Stimulated activated CD4-positive, alpha-beta T cell treated with anti-CD3 and anti-CD28 coated beads, TNF-alpha, amount 100 ng/mL, for 4 hours (primary cell): ENCODE measurements around the gene KRT26.
"Not testable (repeated sequence)": the region's sequence is repeated elsewhere in the genome, so short reads cannot be mapped to it uniquely, and the experiment has no call there.

Experiments
- DNase-seq, 3 experiments: peaks; one replicate each; pipeline ENCODE4 v3.0.0-alpha.2; 2020; ENCODE audit warnings: low read depth in 3 of 3

The KRT26 gene

DNA sequence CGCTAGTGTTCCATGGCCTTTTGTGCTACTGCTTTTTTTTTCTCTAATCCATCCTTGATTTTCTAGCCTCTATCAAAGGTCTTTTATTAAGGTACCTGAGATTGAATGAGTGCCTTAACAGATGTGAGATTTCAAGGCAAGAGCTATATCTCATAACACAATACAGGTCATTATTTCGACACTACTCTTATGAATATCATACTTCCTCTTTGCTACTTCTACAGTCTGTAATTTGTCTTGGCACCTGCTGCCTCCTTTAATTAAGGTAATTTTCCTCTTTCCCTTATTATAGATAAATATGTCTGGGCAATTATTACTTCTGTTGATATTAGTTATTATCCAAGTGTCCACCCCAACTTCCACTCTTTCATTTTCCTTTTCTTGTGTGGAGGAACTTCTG lies 22.5 kb upstream of the KRT26 start:
- no peak for DNase-seq

- DNase-seq: no peak
Observed at GRCh38 chr17:40793832-40794231, 21.8 kb upstream of the KRT26 start.

GRCh38 chr17:40791787-40792436 lies 19.9 kb upstream of the KRT26 start:
- no peak for DNase-seq

DNA sequence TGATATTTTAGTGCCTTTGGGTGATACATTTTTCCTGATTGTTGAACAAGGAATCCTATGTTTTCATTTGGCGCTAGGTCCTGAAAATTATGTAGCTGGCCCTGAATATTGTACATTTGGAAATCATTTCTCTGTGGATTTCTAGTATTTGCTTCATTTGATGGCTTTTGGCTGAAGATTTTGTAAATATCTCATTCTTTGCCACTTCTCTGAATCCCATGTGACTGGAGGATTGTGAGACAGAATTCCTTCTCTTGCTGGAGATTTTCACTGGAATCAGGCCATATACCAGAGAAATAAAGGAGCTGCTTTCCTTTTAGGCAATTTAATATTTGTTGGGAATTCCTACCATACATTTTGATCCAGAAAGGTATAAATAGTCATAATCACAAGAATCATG lies 19.1 kb upstream of the KRT26 start:
- DNase-seq: no peak

DNA sequence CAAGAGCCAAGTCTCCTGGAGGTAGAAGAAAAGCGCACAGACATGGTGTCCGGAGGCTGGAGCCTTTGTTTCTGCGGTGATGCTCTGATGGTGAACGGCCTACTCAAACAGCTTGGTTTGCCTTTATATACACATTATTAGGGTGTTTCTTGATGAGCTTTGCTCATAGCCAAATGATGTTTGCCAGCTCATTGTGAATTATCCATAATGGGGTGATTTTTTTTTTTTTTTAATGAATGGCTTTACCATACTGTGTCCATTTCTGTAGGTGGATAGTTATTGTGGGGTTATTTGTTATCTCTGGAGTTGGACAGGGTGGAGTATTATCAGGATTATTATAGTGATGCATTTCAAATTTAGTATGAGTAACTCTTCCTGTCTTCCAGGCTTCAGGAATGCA lies 10.4 kb upstream of the KRT26 start, which contains the start of gene KRT27:
Gene KRT27, minus strand, starts transcription at position 101 of the 400 bp plus-strand sequence. Its CDS starts 57 bp downstream, at position 44.
- DNase-seq: no peak

GRCh38 chr17:40779181-40779909 lies 7.3 kb upstream of the KRT26 start:
- no peak for DNase-seq

DNA sequence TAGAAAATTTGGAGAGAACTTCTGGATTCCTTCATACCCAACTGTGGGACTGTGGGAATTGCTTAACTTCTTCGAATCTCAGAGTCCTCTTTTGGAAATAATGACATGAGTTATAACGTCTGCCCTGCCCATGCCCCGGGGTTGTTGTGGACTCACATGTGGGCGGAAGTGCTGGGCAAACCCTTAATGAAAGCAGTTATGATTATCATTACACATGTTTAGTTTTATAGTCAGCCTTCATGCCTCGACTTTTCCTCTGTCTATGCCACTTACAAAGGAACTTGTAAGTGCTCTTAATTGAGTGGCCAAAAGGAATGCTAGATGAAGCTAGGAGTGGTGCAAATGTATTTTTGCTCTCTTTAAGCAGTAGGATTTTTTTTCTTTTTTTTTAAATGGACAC lies 6.5 kb upstream of the KRT26 start:
- DNase-seq: no peak

- no peak for DNase-seq
Observed at GRCh38 chr17:40777971-40778370, 6.0 kb upstream of the KRT26 start.

- DNase-seq: no peak
Observed at GRCh38 chr17:40777459-40777858, 5.5 kb upstream of the KRT26 start.

DNA sequence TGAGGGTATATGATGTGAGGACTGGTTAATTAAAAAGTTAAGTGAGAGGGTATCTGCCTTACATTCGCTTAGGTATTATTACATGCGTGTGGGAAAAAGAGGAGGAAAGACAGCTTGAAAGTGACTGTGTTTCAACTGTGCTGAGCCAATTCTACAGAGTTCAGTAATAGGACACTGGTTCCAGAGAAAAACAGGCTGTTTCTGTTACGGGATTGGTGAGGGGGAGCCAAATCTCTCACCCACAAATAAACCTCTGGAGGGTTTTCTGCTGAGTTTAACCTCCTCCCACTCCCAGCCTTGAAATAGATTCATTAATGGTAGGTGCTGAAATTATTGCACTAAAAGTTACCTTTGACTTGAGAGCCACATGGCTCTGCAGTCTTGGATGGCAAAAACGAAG lies 3.9 kb upstream of the KRT26 start:
- no peak for DNase-seq

DNA sequence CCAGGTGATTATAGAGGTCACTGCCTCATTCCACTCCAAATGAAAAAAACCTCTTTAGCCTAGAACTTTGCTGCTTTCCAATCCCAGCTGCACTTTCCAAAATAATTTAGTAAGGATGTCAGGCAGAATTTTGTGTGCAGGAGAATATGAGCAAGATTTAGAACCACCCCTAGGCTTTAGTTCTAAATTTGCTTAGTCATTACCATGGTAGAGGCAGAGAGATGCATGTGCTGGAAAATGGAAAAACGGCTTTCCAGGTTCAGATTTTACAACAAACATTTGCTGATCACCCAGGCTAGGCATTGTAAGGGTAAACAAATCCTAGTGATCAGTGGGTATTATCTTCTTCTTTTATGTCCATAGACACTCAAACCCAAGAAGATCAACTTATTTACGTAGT lies 6.3 kb downstream of the KRT26 start:
- DNase-seq: no peak

- no peak for DNase-seq
Observed at GRCh38 chr17:40763752-40764151, 8.2 kb downstream of the KRT26 start.

DNA sequence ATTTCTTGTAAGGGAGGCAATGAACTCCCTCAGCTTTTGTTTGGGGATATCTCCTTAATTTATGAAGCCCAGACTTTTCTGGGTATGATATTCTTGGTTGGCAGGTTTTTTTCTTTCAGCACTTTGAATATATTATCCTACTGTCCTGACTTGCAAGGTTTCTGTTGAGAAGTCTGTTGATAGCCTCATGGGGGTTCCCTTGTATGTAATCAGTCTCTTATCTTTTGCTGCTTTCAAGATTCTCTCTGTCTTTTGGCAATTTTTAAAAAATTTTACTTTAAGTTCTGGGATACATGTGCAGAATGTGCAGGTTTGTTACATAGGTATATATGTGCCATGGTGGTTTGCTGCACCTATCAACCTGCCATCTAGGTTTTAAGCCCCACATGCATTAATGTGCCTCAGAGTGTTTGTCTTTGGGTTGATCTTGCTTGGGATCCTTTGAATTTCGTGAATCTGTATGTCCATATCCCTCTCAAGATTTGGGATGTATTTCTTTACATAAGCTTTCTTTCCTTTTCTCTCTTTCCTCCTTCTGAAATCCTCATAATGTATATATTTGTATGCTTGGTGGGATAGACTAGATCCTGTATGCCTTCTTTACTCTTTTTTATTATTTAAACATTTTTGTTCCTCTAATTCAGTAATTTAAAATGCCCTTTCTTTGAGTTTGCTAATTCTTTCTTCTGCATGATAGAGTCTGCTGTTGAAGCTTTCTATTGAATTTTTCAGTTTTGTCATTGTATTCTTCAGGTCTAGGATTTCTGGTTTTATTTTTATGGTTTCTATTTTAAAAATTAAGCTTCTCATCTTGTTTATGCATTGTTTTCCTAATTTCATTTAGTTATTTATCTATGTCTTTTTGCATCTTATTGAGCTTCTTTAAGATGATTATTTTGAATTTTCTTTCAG lies 11.6 kb downstream of the KRT26 start:
- DNase-seq: no peak

- no peak for DNase-seq
Observed at GRCh38 chr17:40755231-40755630, 16.8 kb downstream of the KRT26 start, which contains the start of gene KRT25. Gene KRT25 (minus strand): TSS chr17:40755331. CDS start chr17:40755271, 60 bp downstream.

DNA sequence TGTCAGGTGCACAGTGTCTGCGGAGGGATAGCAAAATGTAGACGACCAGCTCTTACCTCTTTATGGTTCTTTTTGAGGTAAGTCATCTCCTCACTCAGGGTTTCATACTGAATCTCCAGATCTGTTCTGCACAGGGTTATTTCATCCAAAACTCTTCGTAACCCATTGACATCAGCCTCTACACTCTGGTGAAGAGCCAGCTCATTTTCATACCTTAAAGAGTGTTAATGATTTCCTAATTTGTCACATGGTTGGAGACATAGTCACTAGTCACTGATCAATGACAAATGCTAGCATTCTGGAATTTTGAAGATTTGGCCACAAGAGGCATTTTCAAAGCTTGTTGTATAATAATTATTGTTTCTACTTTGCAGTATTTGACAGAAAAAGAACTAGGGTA lies 18.2 kb downstream of the KRT26 start:
- DNase-seq: no peak

DNA sequence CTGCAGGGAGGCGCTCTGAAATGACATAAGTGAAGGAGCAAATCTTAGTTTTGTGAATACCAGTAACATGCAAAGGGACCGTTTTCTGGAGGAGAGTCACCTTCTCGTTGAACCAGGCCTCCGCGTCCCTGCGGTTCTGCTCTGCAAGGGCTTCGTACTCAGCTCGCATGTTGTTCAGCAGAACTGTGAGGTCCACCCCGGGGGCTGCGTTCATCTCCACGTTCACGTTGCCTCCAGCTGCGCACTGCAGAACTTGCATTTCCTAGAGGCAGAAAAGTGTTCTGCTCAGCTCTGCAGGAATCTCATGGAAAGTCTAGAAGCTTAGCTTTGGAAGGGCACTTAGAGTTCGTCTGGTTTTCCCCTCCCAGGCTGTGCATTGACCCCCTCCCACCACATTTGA lies 20.9 kb downstream of the KRT26 start:
- DNase-seq: no peak

- DNase-seq: no peak
Observed at GRCh38 chr17:40750391-40750790, 21.6 kb downstream of the KRT26 start.

- not testable (repeated sequence) for DNase-seq
Observed at GRCh38 chr17:40748666-40749065, 23.3 kb downstream of the KRT26 start.

DNA sequence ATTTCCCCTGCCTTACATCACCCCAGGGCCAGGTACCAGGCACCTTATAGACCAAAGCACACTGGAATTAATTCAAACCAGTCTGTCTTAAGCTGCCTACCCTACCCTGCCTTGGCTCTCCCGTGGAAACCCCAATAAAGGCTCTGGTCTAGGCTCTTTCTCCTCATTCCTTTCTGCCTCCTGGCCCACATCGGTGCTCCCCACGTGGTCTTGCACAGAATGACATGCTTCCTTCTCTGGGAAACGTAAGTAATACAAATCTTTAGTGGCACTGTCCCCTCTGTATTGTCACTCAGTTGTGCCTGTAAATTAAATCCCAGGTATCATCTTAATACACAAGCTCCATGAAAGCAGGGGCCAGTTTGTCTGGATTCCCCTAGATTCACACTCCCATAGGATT lies 33.4 kb downstream of the KRT26 start:
- DNase-seq: no peak

DNA sequence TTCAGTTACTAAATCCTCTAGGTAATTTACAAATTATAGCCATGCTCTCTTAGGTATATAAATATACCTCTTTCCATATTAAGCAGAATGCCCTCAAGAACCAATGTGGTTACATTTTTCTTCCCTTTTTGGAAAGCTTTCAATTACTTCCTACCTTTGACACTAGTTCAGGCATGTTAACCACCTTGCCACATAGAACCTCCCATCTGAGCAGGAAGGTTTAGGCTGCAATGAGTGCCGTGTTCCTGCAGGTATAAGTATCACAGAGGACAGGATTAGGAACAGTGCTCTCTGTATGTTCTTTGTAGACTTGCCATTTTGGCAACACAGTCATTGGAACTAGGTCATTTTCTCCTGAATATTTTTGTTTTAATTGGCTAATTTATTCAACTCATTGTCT lies 37.0 kb downstream of the KRT26 start:
- DNase-seq: no peak

DNA sequence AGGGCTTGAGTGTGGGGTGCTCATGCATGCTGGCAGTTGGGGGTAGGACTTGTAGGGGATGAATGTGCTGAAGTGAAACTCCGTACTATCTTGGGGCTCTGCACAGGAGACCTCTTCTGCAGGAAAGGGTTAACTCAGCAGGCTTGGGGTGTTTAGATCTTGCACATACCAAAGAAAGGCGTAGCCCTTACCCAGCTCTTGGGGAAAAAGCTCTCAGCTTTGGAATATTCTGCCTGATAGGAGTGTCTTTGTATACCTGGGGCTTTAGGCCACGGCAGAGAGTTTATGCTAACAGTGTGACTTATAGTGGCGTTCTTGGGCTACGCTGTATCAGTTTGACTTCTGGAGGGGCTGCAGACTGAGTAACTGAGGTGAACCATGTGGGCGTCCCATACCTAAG lies 38.0 kb downstream of the KRT26 start:
- DNase-seq: no peak

GRCh38 chr17:40730970-40731369 lies 41.0 kb downstream of the KRT26 start:
- DNase-seq: no peak
